ENCODE measurements around the gene SLC25A36. TPM values are rescaled to one million over a fixed set of nuclear protein-coding genes. Genes with fewer than 3 reads are reported as not detected.
"Not testable (repeated sequence)": the region's sequence is repeated elsewhere in the genome, so short reads cannot be mapped to it uniquely, and the experiment has no call there.

Gene SLC25A36
- total RNA-seq, 1 donor from 2014 or later: 56.0 TPM

DNA sequence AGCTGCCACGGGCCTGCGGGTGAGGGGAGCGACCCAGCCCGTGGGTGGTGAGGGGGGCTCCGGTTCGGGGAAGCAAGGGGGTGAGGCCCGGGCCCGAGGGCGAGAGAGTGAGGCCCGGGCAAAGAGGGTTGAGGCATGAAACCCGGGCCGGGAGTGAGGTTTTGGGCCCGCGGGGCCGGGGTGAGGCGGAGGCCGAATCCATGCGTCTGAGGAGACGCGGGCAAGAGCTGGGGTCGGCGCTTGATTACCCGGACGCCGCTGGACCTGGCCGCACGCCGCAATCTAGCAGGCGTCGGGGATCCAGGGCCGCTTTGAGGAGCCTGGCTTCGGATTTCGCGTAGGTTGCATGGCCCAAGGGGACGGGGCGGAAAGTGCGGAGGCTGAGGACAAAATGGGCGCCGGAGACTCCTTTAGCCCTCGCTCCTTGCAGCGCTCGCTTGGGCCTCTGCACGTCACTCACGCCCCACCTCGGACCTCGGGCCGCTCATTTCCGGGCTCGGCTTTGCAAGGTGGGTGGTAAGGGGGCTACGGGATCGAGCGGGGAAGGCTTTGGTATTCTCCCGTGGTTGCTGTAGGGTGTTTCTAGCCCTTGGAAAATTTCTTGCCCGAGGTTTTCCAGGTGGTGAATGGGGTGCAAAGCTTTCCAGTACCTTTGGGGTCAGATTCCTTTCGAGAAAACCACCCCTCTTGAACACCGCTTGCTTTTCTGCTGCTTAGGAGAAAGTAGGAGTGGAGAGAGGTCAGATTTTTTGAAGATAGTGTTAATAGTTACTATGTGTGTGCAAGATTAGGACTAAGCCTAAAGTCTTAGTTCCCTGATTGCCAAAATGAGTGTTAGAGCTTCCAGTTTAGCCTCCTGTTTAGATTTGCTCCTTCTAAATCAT, 827 bp downstream of the SLC25A36 start:
- peaks cover 33% of the 10 kb centered on the region for H3K4me1 ChIP-seq

DNA sequence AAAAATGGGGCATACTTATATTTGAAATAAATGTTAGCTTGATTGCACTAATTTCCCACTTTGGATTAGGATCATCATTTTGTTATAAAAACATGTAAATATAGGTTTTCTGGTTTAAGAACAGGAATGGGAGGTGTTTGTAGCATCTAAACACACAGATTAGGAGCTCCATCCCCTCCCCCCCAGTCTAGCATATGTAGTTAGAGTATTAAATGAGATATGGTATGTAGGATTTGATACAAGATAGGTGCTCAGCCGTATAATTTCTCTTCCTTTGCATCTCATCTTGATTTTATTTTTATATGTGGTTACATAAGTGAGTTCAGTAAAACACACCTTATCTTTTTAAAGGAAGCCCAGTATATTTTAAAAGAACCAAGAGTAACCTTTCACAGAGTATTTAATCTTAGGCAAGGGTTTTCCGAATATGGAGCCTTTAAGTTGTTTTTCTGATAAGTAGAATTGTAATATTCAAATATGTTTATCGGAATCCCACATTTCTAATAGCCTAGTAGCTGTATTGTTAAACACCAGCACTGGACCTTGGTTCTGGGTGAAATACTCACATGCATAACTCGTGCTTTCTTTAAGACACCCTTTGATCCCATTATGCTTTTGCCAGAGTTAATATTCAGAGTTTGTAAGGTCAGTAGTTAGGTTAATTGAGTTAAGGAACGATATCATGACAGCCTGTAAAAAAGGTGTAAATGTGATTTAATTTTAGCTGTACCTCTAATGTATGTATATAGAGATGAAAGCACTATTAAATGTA, 2.3 kb downstream of the SLC25A36 start:
- Histone ChIP-seq H3K36me3 (no peaks in the 10 kb centered on the region), H3K4me1 (peaks cover 44% of the 10 kb centered on the region), H3K4me3 (peak overlapping the region; percentile 73 to 91), H3K27me3 (no peaks in the 10 kb centered on the region), H3K9me3 (no peaks in the 10 kb centered on the region), H3K27ac (peak overlapping the region; percentile 3)
- intact Hi-C loops (cut with DNase I): no loop called here
- no peak for DNase-seq (ENCODE audit: extremely low spot score in 2 of 2)
- TF ChIP-seq POLR2A (IDR thresholded peaks at IDR 0.05): no peak

More for the DNA sequence above, 827 bp downstream of the SLC25A36 start:
- TF ChIP-seq, protein P1, sequence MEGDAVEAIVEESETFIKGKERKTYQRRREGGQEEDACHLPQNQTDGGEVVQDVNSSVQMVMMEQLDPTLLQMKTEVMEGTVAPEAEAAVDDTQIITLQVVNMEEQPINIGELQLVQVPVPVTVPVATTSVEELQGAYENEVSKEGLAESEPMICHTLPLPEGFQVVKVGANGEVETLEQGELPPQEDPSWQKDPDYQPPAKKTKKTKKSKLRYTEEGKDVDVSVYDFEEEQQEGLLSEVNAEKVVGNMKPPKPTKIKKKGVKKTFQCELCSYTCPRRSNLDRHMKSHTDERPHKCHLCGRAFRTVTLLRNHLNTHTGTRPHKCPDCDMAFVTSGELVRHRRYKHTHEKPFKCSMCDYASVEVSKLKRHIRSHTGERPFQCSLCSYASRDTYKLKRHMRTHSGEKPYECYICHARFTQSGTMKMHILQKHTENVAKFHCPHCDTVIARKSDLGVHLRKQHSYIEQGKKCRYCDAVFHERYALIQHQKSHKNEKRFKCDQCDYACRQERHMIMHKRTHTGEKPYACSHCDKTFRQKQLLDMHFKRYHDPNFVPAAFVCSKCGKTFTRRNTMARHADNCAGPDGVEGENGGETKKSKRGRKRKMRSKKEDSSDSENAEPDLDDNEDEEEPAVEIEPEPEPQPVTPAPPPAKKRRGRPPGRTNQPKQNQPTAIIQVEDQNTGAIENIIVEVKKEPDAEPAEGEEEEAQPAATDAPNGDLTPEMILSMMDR (IDR thresholded peaks at IDR 0.05): no peak
- TF ChIP-seq POLR2AphosphoS5 (IDR thresholded peaks at IDR 0.05; ENCODE audit: insufficient read depth in 1 of 2, low read depth in 1 of 2): peak in 1 of 2 donors; percentile 32
- Histone ChIP-seq H3K9me3 (no peaks in the 10 kb centered on the region), H3K27me3 (no peaks in the 10 kb centered on the region), H3K27ac (peak overlapping the region; percentile 97), H3K4me3 (peak overlapping the region; percentile 73 to 91), H3K36me3 (no peaks in the 10 kb centered on the region)
- no peak for DNase-seq (ENCODE audit: extremely low spot score in 2 of 2)
- intact Hi-C loops (cut with DNase I): no loop called here

DNA sequence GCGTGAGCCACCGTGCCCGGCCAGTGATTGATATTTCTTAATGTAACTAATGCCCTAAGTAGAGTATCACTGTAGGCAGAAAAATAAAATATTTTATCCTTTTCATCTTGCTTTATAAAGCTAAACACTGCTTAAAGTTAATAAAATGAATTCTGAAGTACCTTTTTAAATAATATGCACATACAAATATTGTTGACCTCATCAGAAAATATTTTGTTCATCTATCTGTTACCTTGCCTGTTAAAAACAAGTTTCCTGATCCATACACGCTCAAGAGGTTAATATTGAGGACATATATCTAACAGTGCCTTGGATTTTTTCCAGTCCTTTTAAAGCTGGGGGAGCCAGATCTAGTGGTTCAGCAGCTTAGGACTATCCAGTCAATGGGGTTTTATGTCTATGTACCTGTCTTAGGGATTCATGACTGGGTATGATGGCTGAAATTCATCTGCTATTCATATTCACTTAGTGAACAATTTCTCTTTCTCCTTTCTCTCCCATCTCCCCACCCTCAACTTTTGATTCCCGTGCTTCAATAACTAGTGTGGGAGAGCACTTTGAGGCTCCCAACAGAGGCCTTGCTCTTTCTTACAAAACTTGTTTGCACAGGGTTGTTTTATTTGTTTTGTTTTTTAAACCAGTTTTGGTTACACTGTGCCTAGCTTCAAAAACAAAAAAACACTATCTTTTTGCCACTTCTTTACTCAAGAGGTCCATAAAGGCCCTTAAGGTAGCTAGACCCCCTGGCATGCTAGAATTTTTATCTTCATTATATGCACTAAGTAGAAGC, 7.0 kb downstream of the SLC25A36 start:
- intact Hi-C loops (cut with DNase I): no loop called here

DNA sequence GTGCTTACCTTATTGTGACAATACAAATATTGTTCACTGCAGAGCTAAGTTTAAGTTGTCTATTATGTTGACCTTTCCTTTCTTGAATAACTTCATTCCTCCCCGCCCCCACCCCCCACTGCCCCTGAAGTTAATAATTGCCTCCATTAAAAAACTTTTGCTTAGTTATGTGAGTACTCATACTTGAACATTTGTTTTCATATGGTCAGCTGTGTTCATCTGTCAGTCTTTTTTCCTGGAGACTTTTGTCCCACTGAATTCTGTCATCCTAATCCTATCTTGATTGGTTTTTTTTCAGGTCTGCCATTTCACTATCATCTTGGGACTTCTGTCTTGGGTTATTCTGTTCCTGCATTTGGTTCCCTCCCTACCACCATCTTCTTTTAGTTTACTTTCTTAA, 8.5 kb downstream of the SLC25A36 start:
- no peak for DNase-seq (ENCODE audit: extremely low spot score in 2 of 2)
- Histone ChIP-seq H3K4me1 (peaks cover 67% of the 10 kb centered on the region), H3K27me3 (no peaks in the 10 kb centered on the region), H3K27ac (no peak overlapping the region), H3K9me3 (no peaks in the 10 kb centered on the region), H3K4me3 (no peak overlapping the region), H3K36me3 (no peaks in the 10 kb centered on the region)
- TF ChIP-seq, protein P1 (IDR thresholded peaks at IDR 0.05): no peak
- TF ChIP-seq POLR2AphosphoS5 (IDR thresholded peaks at IDR 0.05; ENCODE audit: insufficient read depth in 1 of 2, low read depth in 1 of 2): no peak
- no peak for TF ChIP-seq POLR2A (IDR thresholded peaks at IDR 0.05)
- intact Hi-C loops (cut with DNase I): no loop called here

More for the DNA sequence above, 7.0 kb downstream of the SLC25A36 start:
- H3K4me3 ChIP-seq: no peak overlapping the region
- no peak for DNase-seq (ENCODE audit: extremely low spot score in 2 of 2)
- H3K27ac ChIP-seq: no peak overlapping the region
- H3K4me1 ChIP-seq: peaks cover 71% of the 10 kb centered on the region
- no peaks in the 10 kb centered on the region for H3K9me3 ChIP-seq
- no peaks in the 10 kb centered on the region for H3K36me3 ChIP-seq
- no peaks in the 10 kb centered on the region for H3K27me3 ChIP-seq
- TF ChIP-seq, protein P1 (IDR thresholded peaks at IDR 0.05): no peak
- TF ChIP-seq POLR2A (IDR thresholded peaks at IDR 0.05) (no peak), POLR2AphosphoS5 (IDR thresholded peaks at IDR 0.05; ENCODE audit: insufficient read depth in 1 of 2, low read depth in 1 of 2) (no peak)

DNA sequence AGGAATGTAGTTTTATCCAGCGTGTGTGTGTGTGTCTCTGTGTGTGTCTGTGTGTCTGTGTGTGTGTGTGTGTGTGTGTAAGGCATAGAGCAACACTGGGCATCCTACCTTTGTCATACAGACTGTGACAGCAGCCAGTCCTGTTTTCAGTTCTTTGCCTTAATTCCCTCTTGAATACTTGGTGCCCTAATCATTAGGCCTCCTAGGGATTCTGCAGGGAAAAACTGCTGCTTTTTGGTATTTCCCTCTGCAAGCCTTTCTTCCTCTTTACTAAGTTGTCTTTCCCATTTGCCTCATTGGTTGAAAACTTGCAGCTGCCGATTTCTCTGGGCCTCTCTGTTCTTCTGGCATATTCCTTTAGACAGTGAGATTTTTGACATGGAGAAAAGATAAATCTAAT, 9.2 kb downstream of the SLC25A36 start:
- H3K27me3 ChIP-seq: no peaks in the 10 kb centered on the region
- no peak for DNase-seq (ENCODE audit: extremely low spot score in 2 of 2)
- intact Hi-C loops (cut with DNase I): no loop called here
- peaks cover 60% of the 10 kb centered on the region for H3K4me1 ChIP-seq
- no peak for TF ChIP-seq POLR2A (IDR thresholded peaks at IDR 0.05)
- TF ChIP-seq, protein P1 (IDR thresholded peaks at IDR 0.05): no peak
- no peak for TF ChIP-seq POLR2AphosphoS5 (IDR thresholded peaks at IDR 0.05; ENCODE audit: insufficient read depth in 1 of 2, low read depth in 1 of 2)
- H3K27ac ChIP-seq: no peak overlapping the region
- H3K4me3 ChIP-seq: no peak overlapping the region
- H3K36me3 ChIP-seq: no peaks in the 10 kb centered on the region
- no peaks in the 10 kb centered on the region for H3K9me3 ChIP-seq

DNA sequence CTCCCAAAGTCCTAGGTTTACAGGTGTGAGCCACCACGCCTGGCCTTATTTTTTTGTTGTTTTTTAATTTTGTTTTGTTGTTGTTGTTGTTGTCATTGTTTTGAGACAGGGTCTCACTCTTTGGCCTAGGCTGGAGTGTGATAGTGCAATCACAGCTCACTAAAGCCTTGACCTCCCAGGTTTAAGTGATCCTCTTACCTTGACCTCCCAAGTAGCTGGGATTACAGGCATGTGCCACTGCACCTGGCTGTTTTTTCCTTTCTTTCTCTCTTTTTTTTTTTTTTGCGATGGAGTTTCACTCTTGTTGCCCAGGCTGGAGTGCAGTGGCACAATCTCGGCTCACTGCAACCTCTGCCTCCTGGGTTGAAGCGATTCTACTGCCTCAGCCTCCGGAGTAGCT, 10.1 kb downstream of the SLC25A36 start:
- H3K4me3 ChIP-seq; intact Hi-C loops (cut with DNase I); H3K27ac ChIP-seq; H3K36me3 ChIP-seq; H3K9me3 ChIP-seq; DNase-seq (ENCODE audit: extremely low spot score in 2 of 2); H3K27me3 ChIP-seq: not testable (repeated sequence)
- peaks cover 58% of the 10 kb centered on the region for H3K4me1 ChIP-seq

Data from vagina (tissue), 2 donors.